HG03521 (cell line): ENCODE data around the gene C1orf21.
A peak's percentile ranks its signal among the peaks of the same experiment; 100 is the strongest.

Experiments used
- ATAC-seq: cut with Tn5 transposase; IDR thresholded peaks from one replicate; pipeline ENCODE4 v1.9.1; 2021; ENCODE audit warnings: mild to moderate bottlenecking, moderate library complexity; ENCODE audit not compliant: unreplicated experiment

C1orf21 gene

DNA sequence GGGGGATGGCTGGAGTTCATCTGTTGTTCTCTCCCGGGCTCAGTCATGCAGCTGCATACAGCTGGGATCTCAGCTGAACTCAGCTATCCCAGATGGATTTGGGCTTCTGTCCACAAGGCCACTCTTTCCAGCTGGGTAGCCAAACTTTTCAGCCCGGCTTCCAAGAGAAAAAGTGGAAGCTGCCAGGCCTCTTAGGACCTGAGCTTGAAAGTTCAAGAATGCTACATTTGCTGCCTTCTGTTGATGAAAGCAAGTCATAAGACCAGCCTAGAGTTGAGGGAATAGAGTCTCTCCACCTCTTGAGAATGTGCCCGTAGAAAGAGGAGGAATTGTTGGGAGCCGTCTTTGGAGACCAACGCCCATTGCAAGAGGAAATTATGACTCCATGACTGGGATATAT is 95.3 kb downstream of the C1orf21 start:
- no peak for ATAC-seq

DNA sequence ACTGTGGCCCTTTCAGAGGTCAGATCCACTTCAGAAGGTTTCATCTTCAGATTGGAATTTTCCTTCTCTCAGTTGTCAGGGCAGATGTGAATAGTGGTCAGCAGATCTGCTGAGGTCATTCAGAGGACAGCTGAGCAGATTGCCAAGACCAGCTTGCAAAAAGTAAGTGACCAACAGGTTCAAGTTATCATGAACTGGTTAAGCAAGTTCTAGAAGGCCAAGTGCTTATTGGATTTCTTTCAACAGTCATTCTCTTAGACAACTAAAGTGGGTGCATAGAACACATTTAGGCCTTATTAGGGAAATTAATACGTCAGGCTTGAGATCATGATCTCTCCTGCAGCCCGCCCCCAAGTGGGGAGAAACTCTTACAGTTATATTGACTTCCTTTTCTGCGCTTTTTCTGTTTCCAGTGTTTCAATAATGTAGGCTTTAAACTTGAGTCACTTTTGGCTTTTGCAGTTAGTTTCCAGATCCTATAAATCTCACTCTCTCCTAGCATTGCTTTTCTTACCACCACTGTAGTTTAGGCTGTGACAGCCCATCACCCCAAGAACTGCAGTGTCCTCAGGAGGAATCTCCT is 96.4 kb downstream of the C1orf21 start:
- ATAC-seq = no peak

DNA sequence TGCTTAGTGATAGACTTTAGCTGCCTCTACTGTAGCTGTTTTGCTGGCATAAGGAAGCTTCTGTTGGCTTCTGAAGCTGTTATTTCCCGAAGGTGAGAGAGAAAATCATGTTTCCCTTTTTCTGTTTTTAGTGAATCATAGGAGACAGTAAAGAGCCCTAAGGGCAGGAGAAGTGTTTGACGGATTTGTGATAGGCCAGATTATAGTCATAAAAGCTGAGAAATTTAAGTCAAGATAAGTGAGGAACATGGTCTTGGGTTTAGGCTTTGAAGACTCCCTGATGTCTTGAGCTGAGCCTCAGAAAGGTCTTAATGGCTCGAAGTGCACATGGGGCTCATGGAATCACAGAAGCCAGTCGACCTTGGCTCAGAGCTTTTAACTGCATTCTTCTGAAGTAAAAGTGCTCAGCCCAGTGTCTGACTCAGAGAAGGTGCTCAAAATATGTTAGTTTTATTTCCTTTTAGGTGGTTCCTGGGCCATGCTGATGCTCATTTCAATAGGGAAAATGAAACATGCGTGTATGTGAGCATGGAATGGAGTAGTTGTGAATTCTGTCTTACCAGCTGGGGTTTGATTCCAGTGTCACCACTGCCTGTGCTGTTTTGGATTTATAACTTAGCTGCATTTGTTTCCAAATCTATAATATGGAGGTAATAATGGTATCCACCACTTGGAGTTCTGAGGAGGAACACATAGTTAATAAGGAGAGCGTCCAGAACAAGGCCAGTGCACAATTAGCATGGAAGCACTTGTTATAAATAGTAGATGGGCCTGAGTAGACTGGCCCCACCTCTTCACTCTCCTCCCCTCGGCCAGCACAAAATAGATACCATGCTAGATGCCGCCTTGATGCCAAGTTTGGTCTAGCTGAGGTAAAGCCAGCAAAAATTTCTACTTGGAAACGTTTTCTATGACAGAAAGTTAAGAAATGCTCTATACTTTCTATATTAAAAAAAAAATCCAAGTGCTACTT is 99.2 kb downstream of the C1orf21 start:
- ATAC-seq = no peak

DNA sequence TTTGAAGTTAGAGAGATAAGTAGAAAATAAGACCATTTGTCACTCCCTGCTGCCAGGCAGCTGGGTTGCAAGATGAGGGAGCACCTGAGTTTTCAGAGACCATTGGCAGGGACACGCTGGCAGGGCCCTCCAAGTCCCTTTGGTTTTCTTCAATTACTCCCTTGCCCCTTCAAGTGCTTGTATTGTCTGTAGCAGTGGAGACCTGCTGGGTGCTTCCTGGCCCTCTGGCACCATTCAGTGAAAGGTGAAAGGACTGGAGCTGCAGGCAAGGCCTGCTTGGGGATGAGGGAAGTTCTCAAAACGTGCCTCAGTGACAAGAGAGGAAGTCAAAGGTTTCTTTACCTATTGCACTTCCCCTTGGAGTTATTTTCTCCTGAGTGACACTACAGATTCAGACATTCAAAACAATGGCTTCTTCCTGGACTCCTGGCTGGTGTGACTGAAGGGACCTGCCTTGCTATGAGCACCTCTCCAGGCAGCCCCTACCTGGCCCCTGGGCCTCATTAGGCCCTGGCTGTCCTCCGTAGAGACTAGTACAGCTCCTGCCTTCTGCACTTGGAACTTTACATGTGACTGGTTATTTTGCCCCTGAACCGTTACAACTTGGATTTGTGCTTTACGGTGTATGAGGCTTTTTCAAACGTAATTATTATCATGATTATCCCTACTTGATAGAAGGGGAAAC is 100.1 kb downstream of the C1orf21 start:
- ATAC-seq = no peak

DNA sequence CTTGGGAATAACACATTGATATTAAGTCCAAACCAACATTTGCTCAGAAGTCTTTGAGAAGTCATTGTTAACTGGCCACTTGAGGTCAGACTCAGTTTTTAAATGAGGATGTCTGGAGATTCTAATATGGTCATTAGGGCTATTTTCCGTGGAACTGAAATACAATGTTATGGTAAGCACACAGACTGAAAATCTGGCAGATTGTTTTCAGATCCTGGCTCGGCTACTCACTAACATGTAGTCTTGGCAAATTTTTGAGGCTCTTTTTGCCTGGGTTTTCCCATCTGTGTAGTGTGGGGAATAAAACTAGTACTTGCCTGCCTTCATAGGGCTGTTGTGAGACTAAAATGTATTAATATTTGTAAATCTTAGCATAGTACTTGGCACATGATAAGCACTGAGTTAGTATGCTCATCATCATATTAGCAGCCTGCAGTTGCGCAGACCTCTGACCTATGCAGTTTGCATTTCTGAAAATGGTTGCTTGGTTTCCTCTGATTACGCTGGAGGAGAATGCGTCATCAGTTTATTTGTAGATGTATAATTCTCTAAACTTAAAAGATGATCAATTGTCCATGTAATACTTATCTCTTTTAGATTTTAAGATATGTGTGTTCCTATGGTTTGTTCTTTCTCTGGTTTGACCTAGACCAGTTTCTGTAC is 100.8 kb downstream of the C1orf21 start:
- ATAC-seq = no peak

DNA sequence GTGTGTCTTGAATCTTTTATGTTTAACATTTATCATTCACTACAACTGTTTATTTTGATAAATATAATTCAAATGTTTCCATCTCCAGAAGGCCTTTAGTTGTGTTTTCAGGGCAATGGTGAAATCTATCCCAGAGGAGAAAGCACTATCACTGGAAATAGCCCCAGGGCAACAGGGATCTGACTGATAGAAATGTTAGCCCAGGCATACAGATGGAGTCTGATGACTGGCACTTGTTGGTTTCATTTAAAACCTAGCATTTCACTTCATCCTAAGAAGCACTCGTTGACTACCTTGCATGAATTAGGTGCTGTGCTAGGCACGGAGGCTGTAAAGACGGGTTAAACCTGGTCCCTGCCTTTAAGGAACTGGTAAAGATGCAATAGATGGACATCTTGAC is 103.1 kb downstream of the C1orf21 start:
- no peak for ATAC-seq

DNA sequence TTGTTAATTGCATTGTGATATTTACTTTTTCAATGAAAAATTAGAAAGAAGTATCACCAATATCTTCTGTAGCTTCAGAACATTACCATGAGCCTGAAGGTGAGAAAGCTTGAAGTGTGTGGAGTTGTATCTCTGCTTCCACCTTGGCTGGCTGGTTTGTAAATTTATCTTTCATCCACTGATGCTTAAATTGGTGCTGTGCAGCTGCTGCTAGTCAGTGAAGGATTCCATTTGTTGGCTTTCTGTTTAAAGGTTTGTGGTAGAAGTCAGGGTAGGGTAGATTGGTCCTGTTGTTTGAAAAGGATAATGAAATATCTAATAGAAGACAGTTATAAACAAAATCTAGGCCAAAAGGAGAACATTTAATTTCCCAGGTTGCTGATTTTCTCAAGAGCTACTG is 105.7 kb downstream of the C1orf21 start:
- ATAC-seq = no peak

DNA sequence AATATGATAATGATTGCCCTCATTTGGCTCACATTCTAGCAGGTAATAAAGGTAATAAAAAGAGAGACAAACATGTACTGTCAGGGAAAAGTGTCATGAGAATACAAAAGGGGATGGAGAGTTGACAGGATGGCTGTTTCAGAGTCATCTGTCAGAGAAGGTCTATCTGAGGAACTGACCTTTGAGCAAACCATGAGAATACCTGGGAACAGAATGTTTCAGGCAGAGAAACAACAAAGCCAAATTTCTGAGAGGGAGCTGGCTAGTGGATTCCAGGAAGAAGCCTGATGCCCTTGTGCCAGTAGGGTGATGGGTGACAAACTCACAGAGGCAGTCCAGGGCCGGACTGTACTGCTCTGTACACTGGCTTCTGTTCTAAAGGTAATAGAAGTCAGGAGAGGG is 107.2 kb downstream of the C1orf21 start:
- ATAC-seq = no peak

DNA sequence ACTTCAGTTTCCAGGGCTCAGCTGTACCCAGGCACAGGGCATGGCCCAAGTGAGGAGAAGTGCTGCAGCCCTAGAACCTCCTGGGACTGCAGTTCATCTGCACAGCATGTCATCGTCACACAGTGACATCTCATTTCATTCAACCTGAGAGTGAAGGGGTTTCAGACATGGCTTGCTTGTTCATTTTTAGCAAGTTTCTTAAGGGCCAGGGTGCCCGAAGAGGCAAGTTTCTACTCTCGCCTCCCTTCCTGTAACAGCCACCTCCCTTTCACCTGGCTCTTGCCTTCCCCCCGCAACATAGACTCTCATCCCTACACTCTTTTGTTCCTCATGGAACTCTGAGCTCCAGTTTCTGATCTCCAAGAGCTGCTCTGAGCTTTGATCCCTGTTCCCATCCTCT is 108.1 kb downstream of the C1orf21 start:
- peak; percentile 54 for ATAC-seq

DNA sequence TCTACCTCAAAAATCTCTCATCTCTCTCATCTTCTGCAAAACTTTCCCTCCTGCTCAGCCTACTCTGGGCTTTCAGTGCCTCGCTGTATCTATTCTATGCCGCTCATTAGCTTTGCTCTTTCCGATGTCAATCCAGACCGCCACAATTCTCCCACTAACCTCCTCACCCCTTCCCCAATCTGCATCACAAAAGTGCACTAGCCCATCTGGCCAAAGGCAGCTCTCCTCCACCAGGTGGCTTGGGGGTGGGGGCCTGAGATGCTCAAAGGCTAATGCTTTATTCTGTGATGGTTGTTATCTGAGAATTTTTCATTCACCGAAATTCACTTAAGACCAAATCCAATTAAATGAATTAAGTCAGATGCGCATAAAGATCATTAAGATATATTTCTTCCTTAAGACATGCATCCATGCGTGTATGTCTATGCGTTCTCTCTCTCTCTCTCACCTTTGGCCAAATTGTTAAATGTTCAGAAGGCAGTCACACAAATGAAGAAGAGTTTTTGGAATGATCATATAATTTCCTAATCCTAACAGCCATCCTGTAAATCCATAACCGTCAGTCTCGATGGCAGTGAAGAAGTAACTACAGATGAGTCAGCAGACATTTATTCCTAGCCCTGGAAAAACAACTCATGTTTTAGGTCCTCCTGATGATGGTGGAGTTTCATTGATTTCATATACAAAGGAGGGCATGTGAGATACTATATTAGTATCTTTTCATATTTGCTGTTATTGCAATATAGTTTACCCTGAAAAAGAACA is 111.3 kb downstream of the C1orf21 start:
- ATAC-seq = no peak

DNA sequence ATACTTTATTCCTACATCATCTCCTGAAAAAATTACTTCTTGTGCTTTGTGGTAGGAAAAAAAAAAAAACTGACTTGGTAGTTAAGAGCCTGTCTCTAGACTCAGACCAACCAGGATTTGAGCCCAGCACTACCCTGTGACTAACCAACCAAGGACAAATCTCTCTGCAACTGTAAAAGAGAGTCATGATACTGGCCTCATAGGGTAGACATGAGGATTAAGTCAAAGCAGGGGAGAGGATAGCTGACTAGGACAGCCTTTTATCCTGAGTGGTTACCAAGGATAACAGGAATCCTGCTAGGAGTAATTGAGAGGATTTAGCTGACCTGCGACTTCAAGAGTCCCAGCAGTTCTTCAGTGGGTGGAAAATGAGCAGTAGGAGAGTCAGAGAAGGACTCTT is 112.8 kb downstream of the C1orf21 start:
- no peak for ATAC-seq

DNA sequence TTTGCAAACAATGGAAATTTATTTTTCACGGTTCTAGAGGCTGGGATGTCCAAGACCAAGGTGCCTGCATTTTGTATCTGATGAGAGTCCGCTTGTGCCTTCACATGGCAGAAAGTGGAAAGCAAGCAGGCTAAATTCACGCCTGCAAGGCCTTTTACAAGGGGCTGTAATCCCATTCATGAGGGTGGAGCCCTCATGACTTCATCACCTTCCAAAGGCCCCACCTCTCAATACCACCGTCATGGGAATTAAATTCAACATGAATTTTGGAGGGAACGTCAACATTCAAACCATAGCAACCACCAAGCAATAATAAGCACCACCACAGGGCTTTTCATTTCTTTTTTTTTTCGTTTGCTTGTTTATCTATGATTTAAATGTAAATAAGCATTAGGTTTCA is 115.3 kb downstream of the C1orf21 start:
- no peak for ATAC-seq

DNA sequence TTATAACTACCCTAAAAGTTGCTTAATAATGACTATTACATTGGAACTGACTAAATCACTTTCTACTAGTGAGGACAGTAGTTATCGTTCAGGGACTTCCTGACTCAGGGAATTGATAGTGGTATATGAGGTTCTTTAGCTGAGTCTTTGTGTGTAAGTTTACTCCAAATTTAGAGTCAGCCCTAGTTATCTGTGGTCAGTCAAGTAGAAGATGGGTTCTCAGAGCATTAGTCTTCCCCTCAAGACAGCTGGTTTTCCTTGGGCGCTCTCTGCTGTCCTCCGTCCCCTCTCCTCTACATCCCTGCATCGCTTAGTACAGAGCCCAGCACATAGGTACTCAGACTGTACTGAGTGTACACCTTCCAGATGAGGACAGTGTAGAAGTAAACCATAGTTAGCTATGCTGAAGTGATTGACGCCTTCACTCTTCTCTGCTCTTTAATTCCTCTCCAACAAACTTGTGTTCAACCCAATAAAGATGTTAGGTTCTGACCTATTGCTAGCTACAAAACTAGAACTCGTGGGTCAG is 116.5 kb downstream of the C1orf21 start:
- no peak for ATAC-seq

DNA sequence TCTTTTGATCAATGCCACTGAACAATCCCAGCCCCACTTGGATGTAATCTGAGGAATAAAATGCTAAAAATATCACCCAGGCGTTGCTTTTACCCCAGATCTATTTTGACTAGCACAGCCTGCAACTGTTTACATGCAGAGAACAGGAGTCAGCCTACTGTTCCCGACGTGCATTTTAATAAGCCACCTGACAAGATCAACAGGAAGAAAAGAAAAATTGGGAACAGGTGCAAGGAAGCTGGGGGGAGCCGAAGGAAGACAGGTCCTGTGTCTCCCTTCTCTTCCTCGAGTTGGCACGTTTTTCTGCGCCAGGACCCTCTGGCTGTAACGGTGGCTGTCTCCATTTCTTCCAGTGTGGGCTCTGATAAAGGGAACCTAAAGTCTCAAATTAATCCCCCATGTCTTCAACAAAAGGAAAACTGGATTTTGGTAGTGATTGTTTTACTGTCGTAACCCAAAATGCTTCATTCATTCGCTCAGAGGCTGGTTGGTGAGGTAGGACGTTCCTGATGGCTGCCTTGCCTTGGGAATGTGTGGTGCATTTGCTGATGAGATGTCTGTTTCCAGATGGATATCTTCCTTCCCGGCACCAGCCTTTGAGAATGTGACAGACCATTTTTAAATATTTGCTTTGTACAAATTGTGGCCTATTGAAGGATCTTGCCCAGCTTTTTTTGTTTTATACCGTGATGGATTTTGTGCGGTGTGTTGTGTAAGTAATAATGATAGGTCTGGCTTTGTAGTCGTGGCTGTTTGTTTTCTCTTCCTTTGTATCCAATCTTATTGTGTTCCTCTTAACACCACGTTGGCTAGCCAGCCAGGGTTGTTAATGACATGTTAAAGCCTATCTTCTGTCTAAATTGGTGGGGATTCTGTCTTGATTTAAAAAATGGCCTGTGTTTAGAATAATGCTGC is 117.5 kb downstream of the C1orf21 start:
- no peak for ATAC-seq

DNA sequence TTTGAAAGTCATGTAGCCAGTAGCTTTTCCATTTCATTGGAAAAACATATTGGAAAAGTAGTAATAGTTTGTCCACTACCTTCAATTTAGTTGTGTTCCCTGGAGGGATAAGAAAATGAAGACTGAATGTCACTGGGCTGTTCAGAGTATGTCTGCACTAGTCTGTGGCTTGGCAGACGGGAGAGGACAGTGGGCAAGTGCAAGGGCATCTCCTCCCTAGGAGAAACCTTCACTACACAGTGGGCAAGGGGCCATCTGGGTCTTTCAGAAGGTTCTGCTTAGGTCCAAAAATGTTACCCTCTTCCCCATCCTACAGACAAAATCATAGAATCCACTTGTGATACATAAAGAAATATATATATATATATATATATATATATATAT is 118.1 kb downstream of the C1orf21 start:
- no peak for ATAC-seq

DNA sequence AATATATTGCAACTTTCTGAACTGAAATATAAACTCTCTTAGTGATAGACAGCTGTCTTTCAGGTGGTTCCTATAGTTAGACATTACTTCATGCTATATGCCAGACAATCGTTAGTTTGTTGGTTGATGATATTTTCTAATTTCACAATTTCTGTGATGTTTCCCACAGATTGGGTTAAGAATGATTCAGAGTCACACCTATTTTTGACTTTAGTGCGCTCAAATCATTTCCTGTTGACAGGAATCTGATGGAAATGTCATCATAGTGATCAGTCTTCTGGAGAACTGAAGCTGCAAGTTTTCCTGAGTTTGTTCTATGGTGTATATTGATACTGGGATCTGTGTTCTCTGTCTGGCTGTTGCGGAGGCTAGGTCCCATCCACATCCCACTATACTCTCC is 119.7 kb downstream of the C1orf21 start:
- no peak for ATAC-seq

DNA sequence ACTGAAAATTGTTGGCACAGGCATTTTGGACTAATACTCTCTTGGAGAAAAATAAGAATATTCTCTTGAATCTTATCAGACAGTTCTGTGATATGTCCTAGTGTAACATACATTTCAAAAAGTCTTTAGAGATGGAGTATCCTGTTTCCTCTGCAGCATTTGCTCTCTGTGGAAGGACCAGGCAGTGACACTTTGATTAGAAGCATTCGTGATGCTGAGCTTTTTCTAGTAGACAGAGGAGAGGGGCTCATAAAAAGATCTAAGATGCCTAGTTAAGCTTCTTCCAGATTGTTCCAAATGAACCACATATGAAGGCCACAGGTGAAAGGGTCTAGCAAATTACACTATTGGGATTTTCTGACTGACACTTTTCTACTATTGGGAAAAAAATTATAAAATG is 120.3 kb downstream of the C1orf21 start:
- no peak for ATAC-seq

DNA sequence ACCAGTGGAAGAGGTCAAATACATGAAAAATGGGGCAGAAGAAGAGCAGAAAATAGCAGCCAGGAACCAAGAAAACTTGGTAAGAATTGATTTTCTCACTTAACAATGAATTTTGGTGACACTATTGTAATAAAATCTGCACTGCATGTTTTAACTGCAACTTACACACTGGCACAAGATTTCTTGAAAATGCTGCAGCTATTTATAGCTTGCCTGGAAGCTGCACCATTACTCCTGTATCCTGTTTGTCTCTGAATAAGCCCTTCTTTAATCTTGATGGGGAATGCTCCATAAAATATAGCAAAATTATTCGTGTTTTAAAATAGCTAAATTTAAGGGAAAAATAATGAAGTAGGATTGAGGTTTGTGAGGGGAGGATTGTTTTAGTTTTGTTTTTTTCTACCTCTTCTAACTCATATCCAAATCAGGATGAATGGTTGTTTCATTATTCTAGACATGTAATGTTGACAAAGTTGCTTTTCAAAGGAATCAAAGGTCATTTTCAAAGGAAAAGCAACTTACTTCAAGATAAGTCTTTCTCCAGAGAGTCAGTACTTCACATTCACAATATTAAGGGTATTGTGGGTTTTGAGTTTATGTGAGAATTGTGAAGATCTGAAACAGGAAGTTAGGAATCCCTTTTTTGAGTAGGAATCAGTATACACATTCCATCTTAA is 120.9 kb downstream of the C1orf21 start:
- ATAC-seq = no peak

DNA sequence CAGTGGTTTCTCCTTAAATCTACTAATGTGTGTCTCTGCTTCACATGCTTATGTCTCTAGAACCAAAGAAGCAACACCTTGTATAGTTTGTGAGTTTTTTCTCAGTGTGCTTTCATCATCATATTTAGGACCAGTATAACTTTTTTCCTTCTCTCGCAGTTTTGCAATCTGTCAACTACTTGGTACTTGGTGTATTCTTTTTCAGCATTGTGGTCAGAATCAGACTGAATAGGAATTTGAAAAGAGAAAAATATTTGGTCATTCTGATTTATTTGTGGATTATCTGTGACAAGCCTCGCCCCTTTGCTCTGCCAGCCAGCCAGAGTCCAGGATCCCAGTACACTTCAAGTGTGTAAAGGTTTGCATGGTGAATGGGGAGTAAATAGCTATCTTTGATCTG is 122.3 kb downstream of the C1orf21 start:
- ATAC-seq = no peak
